WTC11 (cell line): Measurements from ENCODE around the gene ABHD1. TPM values are rescaled to one million over a fixed set of nuclear protein-coding genes. Genes with fewer than 3 reads are reported as not detected.

Source experiments
- ATAC-seq: fragments of 200-7000 bp; cut with Tn5 transposase; 2 replicates; pipeline ENCODE4 v1.10.0; 2021; ENCODE audit warnings: mild to moderate bottlenecking, moderate library complexity
- CTCF ChIA-PET: fragments of 300-600 bp; sonication (Branson Sonifier 250); formaldehyde crosslinking; loops from one replicate; lab custom pipeline; 2021; ENCODE audit warnings: antibody characterized with exemption; lab: Charles Lee
- POLR2A ChIA-PET: fragments of 350-600 bp; sonication (Branson Sonifier 250); formaldehyde crosslinking; loops from one replicate; lab custom pipeline; 2021; ENCODE audit warnings: antibody characterized with exemption; lab: Charles Lee
- DNase-seq: peaks from one replicate; pipeline ENCODE4 v3.0.0; 2021; ENCODE audit warnings: low spot score
- H3K27ac Mint-ChIP-seq: 2 replicates; pipeline ENCODE4 v1.8.0; 2021; ENCODE audit warnings: mixed read lengths
- H3K27me3 Mint-ChIP-seq: 2 replicates; pipeline ENCODE4 v1.8.0; 2021; ENCODE audit warnings: low read depth, mild to moderate bottlenecking, moderate library complexity, mixed read lengths
- H3K36me3 Mint-ChIP-seq: 2 replicates; pipeline ENCODE4 v1.8.0; 2021; ENCODE audit warnings: mixed read lengths
- H3K4me1 Mint-ChIP-seq: 2 replicates; pipeline ENCODE4 v1.8.0; 2022; ENCODE audit warnings: mixed read lengths
- H3K4me3 Mint-ChIP-seq: 2 replicates; pipeline ENCODE4 v1.8.0; 2021; ENCODE audit warnings: mild to moderate bottlenecking, moderate library complexity, mixed read lengths
- H3K9me3 Mint-ChIP-seq: 2 replicates; pipeline ENCODE4 v1.8.0; 2021; ENCODE audit warnings: mixed read lengths
- ARID4B ChIP-seq: sonication (generic); formaldehyde crosslinking; IDR thresholded peaks from 2 replicates; pipeline ENCODE4 v1.8.0; 2023; ENCODE audit warnings: missing genetic modification reagents, mild to moderate bottlenecking, borderline replicate concordance
- ATF6 ChIP-seq: sonication (generic); formaldehyde crosslinking; IDR thresholded peaks from 2 replicates; pipeline ENCODE4 v1.8.1; 2023; ENCODE audit warnings: mild to moderate bottlenecking, missing genetic modification reagents
- CTCF ChIP-seq: fragments of 200-600 bp; IDR thresholded peaks from 2 replicates; pipeline ENCODE4 v1.8.0; 2022; ENCODE audit warnings: antibody characterized with exemption
- FOXJ3 ChIP-seq: sonication (generic); formaldehyde crosslinking; IDR thresholded peaks from 2 replicates; pipeline ENCODE4 v1.9.0; 2021; ENCODE audit warnings: missing genetic modification reagents, mild to moderate bottlenecking, borderline replicate concordance
- FOXP1 ChIP-seq: sonication (generic); formaldehyde crosslinking; IDR thresholded peaks from 2 replicates; pipeline ENCODE4 v1.8.0; 2022; ENCODE audit warnings: missing genetic modification reagents, mild to moderate bottlenecking, moderate library complexity, borderline replicate concordance
- GABPB1 ChIP-seq: sonication (generic); formaldehyde crosslinking; IDR thresholded peaks from 2 replicates; pipeline ENCODE4 v1.8.1; 2023; ENCODE audit warnings: mild to moderate bottlenecking, missing genetic modification reagents
- HMGA2 ChIP-seq: fragments of 250-450 bp; sonication (Bioruptor Pico); IDR thresholded peaks from 2 replicates; pipeline ENCODE4 v1.4.0; 2021; ENCODE audit warnings: mild to moderate bottlenecking, moderate library complexity
- IRF1 ChIP-seq: sonication (generic); formaldehyde crosslinking; IDR thresholded peaks from 2 replicates; pipeline ENCODE4 v1.8.0; 2023; ENCODE audit warnings: missing genetic modification reagents
- KAT7 ChIP-seq: sonication (generic); formaldehyde crosslinking; IDR thresholded peaks from 2 replicates; pipeline ENCODE4 v1.8.1; 2023; ENCODE audit warnings: missing genetic modification reagents, mild to moderate bottlenecking, borderline replicate concordance
- NFATC4 ChIP-seq: fragments of 250-450 bp; sonication (Bioruptor Pico); IDR thresholded peaks from 2 replicates; pipeline ENCODE4 v1.9.0; 2021; ENCODE audit warnings: mild to moderate bottlenecking
- NR1H2 ChIP-seq: sonication (generic); formaldehyde crosslinking; IDR thresholded peaks from 2 replicates; pipeline ENCODE4 v1.9.0; 2021; ENCODE audit warnings: mild to moderate bottlenecking, moderate library complexity, missing genetic modification reagents
- OVOL2 ChIP-seq: fragments of 250-450 bp; sonication (Bioruptor Pico); IDR thresholded peaks from 2 replicates; pipeline ENCODE4 v1.9.0; 2021; ENCODE audit warnings: mild to moderate bottlenecking, borderline replicate concordance
- SMAD4 ChIP-seq: sonication (generic); formaldehyde crosslinking; IDR thresholded peaks from 2 replicates; pipeline ENCODE4 v1.8.0; 2022; ENCODE audit warnings: mild to moderate bottlenecking, missing genetic modification reagents
- STAT6 ChIP-seq: sonication (generic); formaldehyde crosslinking; conservative IDR thresholded peaks from 2 replicates; pipeline ENCODE4 v1.8.1; 2023; ENCODE audit warnings: mild to moderate bottlenecking, low read depth, missing genetic modification reagents, moderate library complexity
- TCF7 ChIP-seq: sonication (generic); formaldehyde crosslinking; IDR thresholded peaks from 2 replicates; pipeline ENCODE4 v1.8.0; 2022; ENCODE audit warnings: mild to moderate bottlenecking, low read depth, missing genetic modification reagents, moderate library complexity
- TP53 ChIP-seq: sonication (generic); formaldehyde crosslinking; IDR thresholded peaks from 2 replicates; pipeline ENCODE4 v1.8.1; 2023; ENCODE audit warnings: mild to moderate bottlenecking, missing genetic modification reagents
- USF2 ChIP-seq: sonication (generic); formaldehyde crosslinking; IDR thresholded peaks from 2 replicates; pipeline ENCODE4 v1.8.1; 2023; ENCODE audit warnings: mild to moderate bottlenecking, missing genetic modification reagents, moderate library complexity
- ZBTB43 ChIP-seq: sonication (generic); formaldehyde crosslinking; IDR thresholded peaks from 2 replicates; pipeline ENCODE4 v1.8.1; 2023; ENCODE audit warnings: mild to moderate bottlenecking, missing genetic modification reagents
- ZNF232 ChIP-seq: sonication (generic); formaldehyde crosslinking; IDR thresholded peaks from 2 replicates; pipeline ENCODE4 v1.8.0; 2022; ENCODE audit warnings: mild to moderate bottlenecking, missing genetic modification reagents
- total RNA-seq: library from RNA; stranded (reverse); gene quantifications from 3 replicates; pipeline ENCODE4 v1.2.3, GENCODE V29; 2021

Gene ABHD1
- total RNA-seq, 1 experiment from 2014 or later: 0.31 TPM

- H3K9me3 Mint-ChIP-seq: no peaks in the 10 kb centered on the region
- H3K4me1 Mint-ChIP-seq: peaks cover 6% of the 10 kb centered on the region
- H3K27ac Mint-ChIP-seq: no peak overlapping the region
- DNase-seq: no peak
- ATAC-seq: no peak
- H3K36me3 Mint-ChIP-seq: no peaks in the 10 kb centered on the region
- H3K27me3 Mint-ChIP-seq: 0 out of 2 replicates have a peak, but pooled peaks cover 2% of the 10 kb centered on the region
- ChIA-PET CTCF (interaction anchor here (1.0 to 3.9 kb wide), 8 partner anchors 12 to 202 kb away, joined by 3 to 39 read pairs (median 12); partner anchors contain the start of genes KHK and PREB), POLR2A (no interaction called here)
- H3K4me3 Mint-ChIP-seq: no peak overlapping the region
- TF ChIP-seq CTCF (no peak), ARID4B (CRISPR knock-in tag) (no peak), FOXP1 (no peak), USF2 (CRISPR knock-in tag) (no peak), TCF7 (CRISPR knock-in tag) (no peak), ZNF232 (CRISPR knock-in tag) (no peak), HMGA2 (no peak), TP53 (no peak), ATF6 (no peak), NFATC4 (CRISPR knock-in tag) (no peak), SMAD4 (CRISPR knock-in tag) (no peak), STAT6 (CRISPR knock-in tag) (no peak), ZBTB43 (CRISPR knock-in tag) (no peak), OVOL2 (CRISPR knock-in tag) (no peak), KAT7 (CRISPR knock-in tag) (no peak), NR1H2 (no peak), GABPB1 (CRISPR knock-in tag) (no peak), FOXJ3 (CRISPR knock-in tag) (no peak), IRF1 (CRISPR knock-in tag) (no peak)
These were observed 23.6 kb upstream of the ABHD1 start for GRCh38 chr2:27100036-27100435.
